Keratinocyte (primary cell): ENCODE results near the gene IFNB1. TPM values are rescaled to one million over a fixed set of nuclear protein-coding genes. Genes with fewer than 3 reads are reported as not detected.
A peak's percentile ranks its signal among the peaks of the same experiment; 100 is the strongest.

Experiments used
- DNase-seq: peaks from one replicate; pipeline ENCODE4 v3.0.0-alpha.2; 2011; ENCODE audit warnings: low read depth, missing footprints, low spot score
- FAIRE-seq: peaks from 2 replicates; lab custom pipeline; 2011; peaks lifted over from hg19 to GRCh38; lab: Jason Lieb, UNC
- H2AFZ ChIP-seq: 2 replicates; pipeline ENCODE4 v1.6.0; 2012; ENCODE audit warnings: low read length, control low read depth, inconsistent platforms; ENCODE audit not compliant: control insufficient read depth
- H3K27ac ChIP-seq: 2 replicates; pipeline ENCODE4 v1.5.1; 2011; ENCODE audit warnings: low read length; ENCODE audit not compliant: control insufficient read depth, insufficient read depth
- H3K27me3 ChIP-seq: 3 replicates; pipeline ENCODE4 v1.6.0; 2011; ENCODE audit warnings: low read length; ENCODE audit not compliant: control insufficient read depth, insufficient read depth; ENCODE audit errors: extremely low read depth
- H3K36me3 ChIP-seq, 2 experiments: 2 replicates in 1 of 2; 3 replicates in 1 of 2; pipeline ENCODE4 v1.5.1; 2011; ENCODE audit warnings: low read length in 2 of 2, mild to moderate bottlenecking in 1 of 2; ENCODE audit not compliant: control insufficient read depth in 2 of 2, insufficient read depth in 2 of 2; ENCODE audit errors: extremely low read depth in 1 of 2
- H3K4me1 ChIP-seq: 3 replicates; pipeline ENCODE4 v1.5.1; 2011; ENCODE audit warnings: low read length; ENCODE audit not compliant: control insufficient read depth, insufficient read depth; ENCODE audit errors: extremely low read depth
- H3K4me2 ChIP-seq: 3 replicates; pipeline ENCODE4 v1.6.0; 2011; ENCODE audit warnings: low read depth, low read length; ENCODE audit not compliant: control insufficient read depth, insufficient read depth; ENCODE audit errors: extremely low read depth
- H3K4me3 ChIP-seq, 3 experiments: fragments of 200-600 bp in 1 of 3; sonication (generic) in 1 of 3; 2 replicates in 2 of 3; 3 replicates in 1 of 3; pipeline ENCODE4 v1.5.1; 2011 to 2016; ENCODE audit warnings: low read length in 3 of 3, mild to moderate bottlenecking in 3 of 3, control low read depth in 2 of 3, inconsistent platforms in 1 of 3, low read depth in 1 of 3, mixed read lengths in 1 of 3, mixed run types in 1 of 3, moderate library complexity in 1 of 3; ENCODE audit not compliant: control insufficient read depth in 2 of 3, insufficient read depth in 2 of 3; ENCODE audit errors: extremely low read depth in 1 of 3
- H3K79me2 ChIP-seq: 2 replicates; pipeline ENCODE4 v1.6.0; 2012; ENCODE audit warnings: low read length; ENCODE audit not compliant: control insufficient read depth, insufficient read depth
- H3K9ac ChIP-seq: 3 replicates; pipeline ENCODE4 v1.6.0; 2011; ENCODE audit warnings: low read length; ENCODE audit not compliant: control insufficient read depth, insufficient read depth; ENCODE audit errors: extremely low read depth
- H3K9me1 ChIP-seq: 3 replicates; pipeline ENCODE4 v1.6.0; 2011; ENCODE audit warnings: low read length; ENCODE audit not compliant: control insufficient read depth, insufficient read depth; ENCODE audit errors: extremely low read depth
- H3K9me3 ChIP-seq: 2 replicates; pipeline ENCODE4 v1.5.1; 2012; ENCODE audit warnings: low read depth, low read length; ENCODE audit not compliant: control insufficient read depth
- H4K20me1 ChIP-seq: 3 replicates; pipeline ENCODE4 v1.6.0; 2011; ENCODE audit warnings: low read length; ENCODE audit not compliant: control insufficient read depth, insufficient read depth; ENCODE audit errors: extremely low read depth
- CTCF ChIP-seq, 3 experiments: IDR thresholded peaks in 1 of 3; conservative IDR thresholded peaks in 1 of 3; optimal IDR thresholded peaks in 1 of 3; 2 replicates in 2 of 3; 3 replicates in 1 of 3; pipeline versions ENCODE3 to v1.5.1; 2011; ENCODE audit warnings: low read length in 3 of 3, mild to moderate bottlenecking in 3 of 3, moderate library complexity in 2 of 3, control low read depth in 1 of 3, inconsistent platforms in 1 of 3; ENCODE audit not compliant: insufficient read depth in 2 of 3; ENCODE audit errors: extremely low read depth in 1 of 3
- EZH2 ChIP-seq: IDR thresholded peaks from one replicate; pipeline ENCODE4 v1.6.1; 2012; ENCODE audit warnings: inconsistent platforms, mild to moderate bottlenecking, low read length, moderate library complexity
- dilution Hi-C: fragments of 300-500 bp; cut with MboI; formaldehyde crosslinking; loops from one replicate; pipeline ENCODE4 v1.7.0; 2020; ENCODE audit warnings: low sequenced_read_pairs; ENCODE audit not compliant: extremely low pct_ligation_motif_present
- polyA plus RNA-seq, 5 experiments: library from polyadenylated mRNA; depleted of rRNA in 3 of 5; stranded (reverse) in 3 of 5; stranded (forward) in 1 of 5; unstranded in 1 of 5; fragments of >200 nt; gene quantifications; 1 replicate in 1 of 5; 2 replicates in 3 of 5; 3 replicates in 1 of 5; pipeline versions ENCODE4 v1.2.1 to v1.2.3, GENCODE V29; 2011 to 2012; ENCODE audit warnings: missing spikeins in 2 of 5, low read depth in 1 of 5, low replicate concordance in 1 of 5

IFNB1 gene
- polyA plus RNA-seq, 1 donor (not counting 4 experiments of a cell fraction or from before 2014, with no cell fraction given) = 0.07 TPM

- dilution Hi-C loops = no loop called here
- FAIRE-seq = no peak
These were observed 36.6 kb upstream of the IFNB1 start for GRCh38 chr9:21114311-21114710.

GRCh38 chr9:21110708-21111576 lies 33.2 kb upstream of the IFNB1 start:
- TF ChIP-seq EZH2 = no peak
- peak; percentile 50 to 86 (median 64) for TF ChIP-seq CTCF (optimal IDR thresholded peaks at IDR 0.05 in 1 of 3, IDR thresholded peaks at IDR 0.05 in 1 of 3, conservative IDR thresholded peaks at IDR 0.05 in 1 of 3; ENCODE audit: extremely low read depth in 1 of 3, insufficient read depth in 2 of 3, low read length in 3 of 3)
- dilution Hi-C loops = no loop called here
- Histone ChIP-seq H3K36me3 (no peaks in the 10 kb centered on the region), H3K4me2 (no peak overlapping the region), H3K9me3 (no peaks in the 10 kb centered on the region), H3K9ac (no peak overlapping the region), H2AFZ (no peak overlapping the region), H3K27me3 (no peaks in the 10 kb centered on the region), H3K4me1 (no peaks in the 10 kb centered on the region), H3K9me1 (no peaks in the 10 kb centered on the region), H4K20me1 (no peaks in the 10 kb centered on the region), H3K79me2 (no peaks in the 10 kb centered on the region), H3K27ac (no peak overlapping the region), H3K4me3 (no peak overlapping the region)
- FAIRE-seq (peak; percentile 96), DNase-seq (peak; percentile 13)

More at GRCh38 chr9:21114311-21114710, 36.6 kb upstream of the IFNB1 start:
- H3K27ac ChIP-seq = no peak overlapping the region
- H3K9me1 ChIP-seq = no peaks in the 10 kb centered on the region
- H3K79me2 ChIP-seq = no peaks in the 10 kb centered on the region
- H2AFZ ChIP-seq = no peak overlapping the region
- H3K36me3 ChIP-seq = no peaks in the 10 kb centered on the region
- H3K4me1 ChIP-seq = no peaks in the 10 kb centered on the region
- no peak overlapping the region for H3K9ac ChIP-seq
- DNase-seq = no peak
- no peaks in the 10 kb centered on the region for H3K9me3 ChIP-seq
- no peak overlapping the region for H3K4me2 ChIP-seq
- TF ChIP-seq CTCF (optimal IDR thresholded peaks at IDR 0.05 in 1 of 3, IDR thresholded peaks at IDR 0.05 in 1 of 3, conservative IDR thresholded peaks at IDR 0.05 in 1 of 3; ENCODE audit: extremely low read depth in 1 of 3, insufficient read depth in 2 of 3, low read length in 3 of 3) = no peak
- no peak for TF ChIP-seq EZH2
- no peaks in the 10 kb centered on the region for H4K20me1 ChIP-seq
- H3K27me3 ChIP-seq = peaks cover 13% of the 10 kb centered on the region
- no peak overlapping the region for H3K4me3 ChIP-seq
